Measurements from ENCODE around the gene MUL1. TPM values are rescaled to one million over a fixed set of nuclear protein-coding genes. Genes with fewer than 3 reads are reported as not detected.

MUL1 gene
- total RNA-seq, 1 donor from 2014 or later = 25.5 TPM

GRCh38 chr1:20485527-20486456 is 22.2 kb downstream of the MUL1 start, which contains the start of gene CAMK2N1:
Gene CAMK2N1 (minus strand): TSS chr1:20486210. CDS start chr1:20485379, 831 bp downstream.
- intact Hi-C loops (cut with micrococcal nuclease) = no loop called here

DNA sequence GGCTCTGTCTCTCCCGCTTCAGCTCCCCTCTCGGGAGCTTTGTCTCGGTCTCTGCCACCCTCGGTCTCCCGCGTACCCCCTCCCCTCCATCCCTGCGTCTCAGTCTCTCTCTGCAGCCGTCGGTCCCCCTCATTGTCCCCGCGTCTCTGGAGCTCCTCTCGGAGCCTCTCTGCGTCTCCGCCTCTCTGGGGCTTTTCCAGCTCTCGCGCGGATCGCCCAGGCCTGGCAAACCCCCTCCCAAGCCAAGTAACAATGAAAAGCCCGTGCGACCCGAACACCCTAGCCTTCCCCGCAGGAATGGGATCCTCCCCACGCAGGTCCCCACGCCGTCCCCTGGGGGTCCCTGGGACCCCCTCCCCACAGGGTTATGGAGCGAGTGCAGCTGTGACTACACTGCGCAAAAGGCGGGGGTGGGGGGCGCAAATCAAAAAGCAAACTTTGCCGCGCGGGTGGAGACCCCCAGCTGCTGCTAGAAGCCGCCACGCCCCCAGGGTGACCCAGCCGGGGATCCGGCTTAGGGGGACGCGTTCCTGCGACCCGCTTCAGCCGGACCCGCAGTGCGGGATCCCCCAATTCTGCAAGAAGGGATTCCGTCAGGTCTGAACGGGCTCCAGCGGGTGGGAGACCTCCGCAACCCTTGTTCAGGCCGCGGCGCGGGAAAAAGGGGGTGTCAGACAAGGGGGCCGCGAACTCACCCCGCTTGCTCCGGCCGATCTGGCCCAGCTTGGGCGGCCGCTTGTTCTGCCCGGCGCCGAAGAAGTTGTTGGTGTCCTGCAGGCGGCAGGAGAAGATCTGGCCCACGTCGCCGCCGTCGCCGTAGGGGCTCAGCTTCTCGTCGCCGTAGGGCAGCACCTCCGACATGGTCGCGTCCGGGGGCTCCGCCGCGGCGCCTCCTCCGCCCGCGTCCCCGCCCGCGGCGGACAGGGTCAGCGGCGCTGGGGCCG is 23.2 kb downstream of the MUL1 start:
- intact Hi-C loops (cut with micrococcal nuclease) = no loop called here

DNA sequence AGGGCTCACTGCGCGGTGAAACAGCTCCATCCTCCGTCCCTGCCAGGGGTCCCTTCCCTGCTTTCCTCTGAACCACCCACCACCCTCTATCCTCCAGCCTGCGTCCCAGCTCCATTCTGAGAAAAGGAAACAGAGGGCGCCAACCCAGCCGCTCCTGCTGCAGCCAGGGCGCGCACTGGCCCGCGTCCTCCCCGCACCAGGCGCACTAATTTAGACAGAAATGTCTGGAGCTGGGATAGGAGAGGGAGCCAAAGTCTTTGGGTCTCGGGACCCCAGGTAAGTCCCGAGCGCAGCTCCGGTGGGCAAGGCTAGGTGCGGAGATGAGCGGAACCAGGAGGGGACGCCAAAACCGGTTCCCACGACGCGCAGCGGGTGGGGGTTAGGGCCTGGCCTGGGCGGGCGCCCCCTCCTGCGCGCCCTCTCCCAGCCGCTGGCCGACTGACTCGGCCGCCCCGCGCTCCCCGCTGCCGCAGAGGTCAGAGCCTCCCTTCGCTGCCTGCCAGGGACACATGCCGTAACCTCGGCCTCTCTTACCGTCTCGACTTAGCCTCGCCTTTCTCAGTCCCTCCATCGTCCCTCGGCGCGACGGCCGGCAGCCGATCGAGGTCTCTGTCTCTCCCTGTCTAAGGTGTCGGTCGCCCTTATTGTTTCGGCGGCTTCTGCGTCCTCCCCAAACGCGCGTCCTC is 24.0 kb downstream of the MUL1 start:
- intact Hi-C loops (cut with micrococcal nuclease) = no loop called here

DNA sequence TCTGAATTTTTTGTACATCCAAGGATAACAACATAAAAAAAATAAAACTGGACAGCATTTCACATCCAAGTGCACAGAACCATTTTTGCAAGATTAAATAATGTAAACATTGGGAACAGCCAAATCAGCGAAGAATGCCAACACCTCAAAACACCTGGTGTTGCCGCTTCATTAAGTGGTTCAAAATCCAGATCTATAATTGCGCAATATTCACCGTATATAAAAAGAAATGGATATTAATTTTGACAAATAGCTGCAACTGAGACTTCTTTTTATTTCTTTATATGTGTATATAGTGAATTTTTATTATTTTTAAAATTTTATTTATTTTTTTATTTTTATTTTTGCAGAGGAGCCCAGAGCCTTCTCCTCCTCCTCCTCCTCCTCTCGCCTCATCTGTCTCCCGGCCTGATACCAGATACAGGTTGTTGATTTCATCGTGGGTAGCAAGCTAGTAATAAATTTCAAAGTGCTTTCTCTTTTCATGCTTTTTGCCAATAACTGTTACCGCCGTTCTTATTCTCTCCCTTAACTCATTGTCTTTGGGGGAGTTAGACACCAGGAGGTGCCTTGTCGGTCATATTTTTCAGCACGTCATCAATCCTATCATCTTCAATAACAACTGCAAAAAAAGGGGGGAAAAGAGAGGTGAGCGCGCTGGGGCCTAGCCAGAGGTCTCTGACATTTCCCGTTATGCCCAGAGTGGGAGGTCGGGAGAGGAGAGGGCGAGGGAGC is 24.7 kb downstream of the MUL1 start:
- intact Hi-C loops (cut with micrococcal nuclease) = no loop called here

DNA sequence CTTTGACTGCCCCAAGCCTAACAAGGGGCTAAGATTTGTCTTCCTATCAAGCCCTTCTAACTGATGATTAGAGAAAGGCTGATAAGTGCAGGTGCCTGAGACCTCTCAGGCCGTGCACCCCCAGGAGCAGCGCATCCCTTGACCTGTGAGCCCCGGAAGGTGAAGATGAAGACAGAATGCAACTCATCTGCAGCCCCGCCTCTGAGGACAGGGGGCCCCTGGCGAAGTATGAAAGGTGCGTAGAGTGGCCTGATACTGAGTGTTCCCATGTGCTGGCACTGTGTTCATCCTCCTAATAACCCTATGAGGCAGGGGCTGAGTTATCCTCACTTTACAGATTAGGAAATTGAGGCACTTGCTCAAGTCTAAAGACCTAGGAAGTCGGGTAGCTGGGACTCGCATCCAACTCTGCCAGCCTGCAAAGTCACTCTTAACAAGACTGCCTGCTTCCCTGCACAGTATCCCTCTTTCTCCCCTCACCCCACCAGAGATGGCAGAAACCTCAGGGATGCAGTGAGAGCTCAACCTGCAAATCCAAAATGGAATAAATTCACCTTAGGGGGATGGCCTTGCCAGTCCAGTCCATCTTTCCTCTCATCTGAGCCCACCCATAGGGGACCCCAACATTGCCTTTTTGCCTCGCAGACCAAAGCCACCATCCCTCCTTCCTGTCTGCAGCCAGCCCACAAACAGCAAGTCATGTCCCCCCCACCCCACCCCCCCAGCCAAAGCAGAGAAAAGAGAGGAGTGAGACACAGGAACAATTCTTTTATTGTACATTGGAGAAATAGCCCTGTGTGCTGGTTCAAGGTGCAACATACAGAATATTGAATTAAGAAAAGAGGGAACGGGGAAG is 26.1 kb downstream of the MUL1 start:
- intact Hi-C loops (cut with micrococcal nuclease) = no loop called here

DNA sequence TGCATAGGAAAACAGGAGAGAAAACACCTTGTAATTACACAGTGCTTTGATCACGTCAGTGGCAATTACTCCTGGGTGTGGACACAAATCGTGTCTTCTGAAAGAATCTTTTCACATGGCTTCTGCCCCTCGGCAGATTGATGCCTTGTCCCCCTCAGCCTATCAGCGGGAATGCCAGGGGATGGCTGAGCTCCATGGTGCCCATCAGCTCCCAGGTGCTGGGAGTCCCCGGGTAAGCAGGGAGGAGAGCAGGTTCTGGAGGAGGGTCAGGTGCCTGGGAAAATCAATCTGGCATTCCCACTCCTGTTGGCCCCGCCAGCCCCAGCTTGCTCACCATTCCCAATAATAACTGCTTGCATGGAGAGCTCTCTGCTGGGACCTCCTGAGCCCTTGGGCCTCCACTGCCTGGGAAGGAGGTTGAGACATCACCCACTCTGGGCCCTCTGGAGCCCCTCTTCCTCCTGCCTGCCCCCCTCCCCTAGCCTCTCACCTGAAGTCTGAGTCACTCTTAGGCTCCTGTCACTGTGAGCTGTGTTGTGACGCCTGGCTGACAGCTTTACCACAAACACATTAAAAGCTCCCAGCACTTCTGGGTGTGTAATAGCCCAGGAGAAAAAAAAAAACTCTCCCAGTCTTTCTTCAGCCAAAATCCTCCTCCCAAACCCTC is 26.9 kb downstream of the MUL1 start:
- intact Hi-C loops (cut with micrococcal nuclease) = no loop called here

GRCh38 chr1:20480243-20480944 is 27.6 kb downstream of the MUL1 start:
- intact Hi-C loops (cut with micrococcal nuclease) = no loop called here

- intact Hi-C loops (cut with micrococcal nuclease) = no loop called here
Measured at GRCh38 chr1:20479840-20480239, 28.1 kb downstream of the MUL1 start.

GRCh38 chr1:20478057-20478635 is 29.8 kb downstream of the MUL1 start:
- intact Hi-C loops (cut with micrococcal nuclease) = no loop called here

- intact Hi-C loops (cut with micrococcal nuclease) = no loop called here
Measured at GRCh38 chr1:20477348-20478056, 30.4 kb downstream of the MUL1 start.

DNA sequence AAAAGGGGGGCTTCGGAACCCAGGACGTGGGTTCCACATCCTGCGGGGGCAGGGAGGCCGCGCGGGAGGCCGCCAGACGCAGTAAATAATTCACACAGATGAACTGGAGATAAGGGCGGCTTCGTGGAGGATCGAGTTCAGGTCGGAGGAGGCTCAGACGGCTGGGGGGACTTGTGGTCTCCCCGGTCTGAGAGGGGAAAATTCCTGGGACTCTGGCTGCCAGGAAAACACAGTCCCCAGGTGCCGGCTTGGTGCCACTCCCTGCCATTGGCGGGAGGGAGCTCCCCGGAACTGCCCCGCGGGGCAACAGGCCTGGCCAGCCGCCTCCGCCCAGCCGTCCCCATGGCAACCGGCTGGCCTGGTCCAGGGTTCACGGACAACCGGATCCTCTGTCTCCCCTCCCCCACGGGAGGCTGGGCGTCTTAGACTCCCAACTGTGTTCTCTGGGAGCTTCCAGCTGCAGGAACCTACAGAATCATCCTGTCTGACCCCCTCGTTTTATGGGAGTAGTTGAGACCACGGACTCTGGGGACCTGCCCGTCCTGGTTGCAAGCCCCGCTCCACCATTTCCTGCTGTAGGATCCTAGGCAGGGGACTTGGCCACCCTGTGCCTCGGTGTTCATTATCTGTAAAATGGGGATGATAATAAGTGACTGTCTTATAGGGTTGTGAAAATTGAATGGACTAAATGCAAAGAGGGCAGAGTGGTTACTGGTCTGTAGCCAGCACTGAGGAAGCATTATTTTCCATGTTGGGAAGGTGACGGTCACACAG is 31.5 kb downstream of the MUL1 start:
- intact Hi-C loops (cut with micrococcal nuclease) = no loop called here

DNA sequence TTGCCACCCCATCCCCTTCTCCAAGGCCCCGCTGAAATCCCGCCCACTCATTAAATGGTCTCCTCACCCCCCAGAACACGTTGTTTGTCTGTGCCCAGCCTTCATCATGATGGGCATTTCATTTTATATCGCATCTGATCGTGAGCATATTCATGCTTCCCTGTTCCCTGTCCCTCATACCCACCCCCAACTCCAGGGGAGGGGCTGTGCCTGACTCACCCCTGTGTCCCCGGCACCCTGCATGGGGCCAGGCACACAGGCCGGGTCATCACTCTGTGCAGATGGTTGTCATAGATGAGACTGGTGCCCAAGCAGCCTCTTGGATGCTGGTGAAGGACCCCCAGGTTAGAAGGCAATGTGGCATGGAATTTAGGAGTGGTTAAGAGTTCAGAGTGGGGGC is 33.0 kb downstream of the MUL1 start:
- intact Hi-C loops (cut with micrococcal nuclease) = no loop called here

DNA sequence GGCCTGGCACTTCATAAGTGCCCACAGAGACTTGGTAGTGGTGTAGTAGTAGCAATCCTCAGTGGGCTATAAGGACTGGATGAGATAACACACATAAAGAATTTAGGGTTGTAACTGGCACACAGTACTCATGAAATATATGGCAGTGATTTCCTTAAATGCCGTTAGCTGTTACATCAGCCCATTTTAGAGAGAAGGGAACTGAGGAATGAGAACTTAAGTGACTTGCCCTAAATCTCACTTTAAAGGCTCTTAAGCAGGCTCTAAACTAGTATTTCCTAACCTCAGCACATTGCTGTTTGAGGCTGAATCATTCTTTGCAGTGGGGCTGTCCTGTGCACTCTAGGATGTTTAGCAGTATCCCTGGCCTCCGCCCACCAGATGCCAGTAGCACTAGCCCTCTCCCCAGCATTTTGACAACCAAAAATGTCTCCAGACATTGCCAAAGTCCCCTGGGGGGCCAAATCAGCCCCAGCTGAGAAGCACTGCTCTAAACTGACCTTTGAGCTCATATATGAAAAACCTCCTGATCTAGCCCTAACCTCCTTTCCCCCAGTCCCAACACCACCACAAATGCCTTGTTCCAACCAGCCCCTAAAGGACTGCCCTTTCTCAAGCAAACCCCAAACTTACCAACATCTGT is 33.5 kb downstream of the MUL1 start:
- intact Hi-C loops (cut with micrococcal nuclease) = no loop called here

GRCh38 chr1:20473894-20474293 is 34.1 kb downstream of the MUL1 start:
- intact Hi-C loops (cut with micrococcal nuclease) = no loop called here

DNA sequence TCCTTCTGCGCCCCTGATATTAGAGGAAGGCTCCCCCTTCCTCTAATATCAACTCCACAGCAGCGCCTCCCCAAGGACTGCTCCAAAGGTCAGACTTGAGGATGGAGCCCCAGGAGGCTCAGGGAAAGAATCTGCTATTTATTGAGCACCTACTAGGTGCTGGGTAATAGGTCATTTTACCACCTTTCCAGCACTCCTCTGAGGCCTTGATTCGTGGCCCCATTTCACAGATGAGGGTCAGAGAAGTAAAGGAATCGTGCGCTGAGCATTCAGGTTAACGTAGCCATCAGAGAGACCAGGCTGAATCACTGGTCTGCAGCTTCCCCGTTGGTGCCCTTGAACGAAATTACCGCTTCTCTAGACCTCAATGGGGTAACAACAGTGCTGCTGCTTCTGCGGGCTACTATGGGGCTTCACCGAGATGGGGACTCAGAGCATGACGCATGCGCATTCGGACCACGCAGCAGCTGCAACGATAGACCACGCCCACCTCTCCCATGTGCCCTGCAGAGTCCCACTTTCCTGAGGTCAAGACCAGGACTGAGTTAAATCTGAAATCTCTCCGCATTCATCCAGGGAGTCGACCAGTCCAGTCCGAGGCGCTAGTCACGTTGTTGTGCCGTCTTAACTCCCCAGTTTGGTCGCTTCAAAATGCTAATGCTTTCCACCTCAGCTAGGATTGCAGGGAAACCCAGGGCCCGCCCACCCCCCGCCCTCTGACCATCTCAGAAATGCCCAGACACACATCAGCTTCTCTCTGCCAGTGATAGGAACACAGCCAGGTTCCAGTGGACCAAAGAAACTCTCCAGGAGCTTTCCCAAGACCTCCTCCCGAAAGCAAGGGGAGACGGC is 34.9 kb downstream of the MUL1 start:
- intact Hi-C loops (cut with micrococcal nuclease) = no loop called here

Measured in T-helper 1 cell treated with Interleukin-12 subunit alpha and Interleukin-12 subunit beta and Interleukin-4 antibody, amounts not matched to agents 30 ng/mL and 1 ng/mL, for 36 hours (primary cell).